ACHN (cell line): ENCODE data around the gene GCGR.
A peak's percentile ranks its signal among the peaks of the same experiment; 100 is the strongest.
"Not testable (repeated sequence)": the region's sequence is repeated elsewhere in the genome, so short reads cannot be mapped to it uniquely, and the experiment has no call there.

Source experiments
- DNase-seq: peaks from one replicate; pipeline ENCODE4 v3.0.0-alpha.2; 2015
- in situ Hi-C: cut with HindIII; loops from 2 replicates; pipeline ENCODE4 v1.10.0; 2017; ENCODE audit warnings: low sequenced_read_pairs, low pct_ligation_motif_present, low pct_unique_long_range_greater_than_20kb

Gene GCGR

DNA sequence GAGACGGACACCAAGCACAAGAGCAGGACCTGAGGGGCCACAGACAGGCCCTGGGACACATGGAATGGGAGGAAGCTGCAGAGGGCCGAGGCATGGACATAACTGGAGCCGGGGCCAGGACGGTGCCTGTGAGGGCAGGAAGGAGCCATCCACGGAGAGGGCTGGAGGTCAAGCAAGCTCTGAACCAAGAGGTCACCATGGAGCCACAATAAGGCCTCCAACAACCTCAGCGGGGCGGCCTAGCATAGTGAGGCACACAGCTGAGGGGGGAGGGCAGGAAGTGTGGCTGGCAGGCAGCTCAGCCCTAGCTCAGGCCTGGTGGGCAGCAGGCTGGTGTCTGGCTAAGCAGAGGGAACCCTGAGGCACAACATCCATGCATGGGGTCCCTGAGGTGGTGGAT, 24.7 kb downstream of the GCGR start:
- in situ Hi-C loops, result no loop called here
- no peak for DNase-seq

DNA sequence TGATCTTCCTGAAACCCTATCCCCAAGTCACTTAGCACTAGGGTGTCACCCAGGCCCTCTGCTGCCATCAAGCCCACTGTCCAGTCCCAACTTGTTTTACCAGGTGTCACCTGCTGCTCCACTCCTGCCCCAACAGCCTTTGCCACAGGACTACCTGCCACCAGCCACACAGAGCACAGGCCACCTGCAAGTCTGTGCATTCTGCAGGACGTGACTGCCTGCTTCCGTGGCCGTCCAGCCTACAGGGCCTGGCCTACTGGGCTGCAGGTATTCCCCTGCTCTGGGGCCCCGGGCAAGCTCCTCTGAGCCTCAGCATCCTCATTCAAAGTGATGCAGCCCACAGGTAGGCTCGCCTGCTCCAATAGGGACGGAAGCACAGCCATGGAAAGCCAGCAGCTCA, 25.9 kb downstream of the GCGR start:
- in situ Hi-C loops, result no loop called here
- DNase-seq, result no peak

DNA sequence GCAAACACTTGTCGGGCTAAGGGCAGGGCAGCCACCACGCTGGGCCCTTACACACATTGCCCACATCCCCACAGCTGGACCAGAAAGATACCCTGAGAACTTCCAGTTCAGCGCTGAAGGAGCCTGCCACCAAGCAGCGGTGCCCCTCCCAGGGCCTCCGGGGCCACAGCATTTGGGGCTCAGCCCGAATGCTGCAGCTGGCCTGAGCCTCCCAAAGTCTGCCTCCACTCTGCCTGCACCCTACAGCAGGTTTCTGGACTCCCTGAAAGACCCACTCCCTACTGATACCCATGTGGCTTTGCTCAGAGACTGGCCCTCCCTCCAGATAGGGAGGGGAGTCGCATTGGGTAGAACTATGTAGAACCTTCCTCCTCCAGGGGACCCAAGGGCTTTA, 27.6 kb downstream of the GCGR start:
- in situ Hi-C loops, result no loop called here
- DNase-seq, result no peak

DNA sequence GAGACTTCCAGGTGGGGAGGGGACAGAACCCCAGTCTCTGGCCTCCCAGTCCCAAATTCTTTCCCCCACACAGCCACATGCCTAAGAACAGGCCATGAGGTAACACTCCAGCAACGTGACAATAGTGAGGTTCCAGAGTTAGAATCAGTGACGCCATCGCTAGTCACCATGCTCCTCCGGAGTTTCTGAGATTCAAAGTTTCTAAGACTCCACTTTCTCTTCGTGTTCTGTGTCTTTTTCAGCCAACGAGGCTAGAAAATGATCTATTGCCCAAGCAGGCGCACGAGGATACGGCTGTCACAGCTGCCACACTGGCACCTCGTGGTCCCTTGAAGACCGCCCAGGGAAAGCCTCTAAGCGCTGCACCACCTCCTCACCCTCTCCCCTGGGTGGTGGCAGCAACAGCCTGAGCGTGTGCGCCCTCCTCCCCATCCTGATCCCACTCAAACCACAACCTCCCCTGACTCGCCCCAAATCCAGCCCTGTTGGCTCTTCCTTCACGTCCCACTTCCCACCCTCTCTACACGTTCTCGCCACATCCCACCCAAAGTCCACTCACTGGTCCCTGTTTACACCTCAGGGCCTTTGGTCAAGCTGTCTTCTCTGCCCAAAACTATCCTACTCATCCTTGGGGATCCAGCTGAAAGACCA, 28.1 kb downstream of the GCGR start:
- in situ Hi-C loops, result no loop called here
- no peak for DNase-seq

DNA sequence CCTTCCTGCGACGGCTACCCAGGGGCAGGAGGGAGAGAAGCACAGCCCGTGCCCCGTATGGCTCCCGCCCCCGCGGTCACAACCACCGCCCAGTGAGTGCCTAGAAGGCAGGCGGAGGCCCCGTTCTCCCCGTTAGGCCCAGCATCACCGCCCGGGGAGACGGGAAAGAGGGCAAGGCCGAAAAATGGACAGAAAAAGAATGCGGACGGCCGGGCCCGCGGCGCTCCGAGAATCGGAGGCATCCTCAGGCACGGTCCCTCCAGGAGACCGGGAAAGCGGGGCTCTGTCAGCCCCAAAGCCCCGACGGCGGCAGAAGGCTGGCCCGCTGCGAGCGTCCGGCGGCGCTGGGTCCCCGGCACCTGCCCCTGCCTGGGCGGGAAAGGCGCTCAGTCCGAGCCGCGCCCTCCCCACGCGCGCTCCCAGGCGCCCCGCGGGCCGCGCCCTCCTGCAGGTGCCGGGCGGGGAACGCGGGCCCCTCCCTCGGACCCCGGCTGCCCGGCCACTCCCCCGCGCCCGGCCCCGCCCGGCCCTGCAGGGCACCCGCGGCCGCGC, 28.7 kb downstream of the GCGR start:
- in situ Hi-C loops, result no loop called here
- peak; percentile 45 for DNase-seq

DNA sequence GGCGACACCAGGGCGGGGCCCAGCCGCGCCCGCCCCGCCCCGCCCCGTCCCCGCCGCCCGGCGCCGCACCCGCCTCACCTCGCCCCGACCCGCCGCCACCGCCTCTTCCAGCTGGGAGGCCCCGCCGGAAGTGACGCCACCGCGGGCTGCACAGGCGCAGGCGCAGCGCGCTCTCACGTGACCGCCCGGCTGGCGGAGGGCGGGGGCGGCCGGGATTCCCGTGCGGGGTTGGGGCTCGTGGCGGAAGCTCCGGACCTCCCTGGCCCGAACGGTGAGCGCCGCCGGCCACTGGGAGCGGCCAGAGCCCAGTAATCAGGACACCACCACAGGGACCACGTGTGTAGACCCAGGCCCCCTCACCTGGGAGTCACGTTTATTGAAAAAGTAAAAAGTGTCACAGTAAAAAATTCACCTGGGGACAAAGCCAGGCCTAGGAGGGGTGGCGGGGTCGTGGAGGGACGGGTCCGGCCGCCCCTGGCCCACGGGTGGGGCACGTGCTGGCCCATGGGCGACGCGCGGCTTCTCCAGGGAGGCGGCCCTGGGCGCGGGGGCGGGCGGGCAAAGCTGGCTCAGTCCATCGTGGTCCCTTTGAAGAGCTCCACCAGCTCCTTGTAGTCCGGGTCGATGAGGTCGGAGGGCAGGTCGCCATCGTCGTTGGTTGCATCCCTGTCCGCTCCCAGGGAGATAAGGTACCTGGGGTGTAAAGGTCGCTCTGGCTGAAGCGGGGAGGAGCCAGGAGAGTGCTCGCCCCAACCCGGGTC, 29.4 kb downstream of the GCGR start, which contains the start of gene MCRIP1:
Gene MCRIP1 (minus strand): TSS at position 132 of the 761 bp plus-strand sequence. CDS start 8,785 bp downstream, outside the sequence.
- DNase-seq, result peak; percentile 96
- in situ Hi-C loops, result no loop called here

DNA sequence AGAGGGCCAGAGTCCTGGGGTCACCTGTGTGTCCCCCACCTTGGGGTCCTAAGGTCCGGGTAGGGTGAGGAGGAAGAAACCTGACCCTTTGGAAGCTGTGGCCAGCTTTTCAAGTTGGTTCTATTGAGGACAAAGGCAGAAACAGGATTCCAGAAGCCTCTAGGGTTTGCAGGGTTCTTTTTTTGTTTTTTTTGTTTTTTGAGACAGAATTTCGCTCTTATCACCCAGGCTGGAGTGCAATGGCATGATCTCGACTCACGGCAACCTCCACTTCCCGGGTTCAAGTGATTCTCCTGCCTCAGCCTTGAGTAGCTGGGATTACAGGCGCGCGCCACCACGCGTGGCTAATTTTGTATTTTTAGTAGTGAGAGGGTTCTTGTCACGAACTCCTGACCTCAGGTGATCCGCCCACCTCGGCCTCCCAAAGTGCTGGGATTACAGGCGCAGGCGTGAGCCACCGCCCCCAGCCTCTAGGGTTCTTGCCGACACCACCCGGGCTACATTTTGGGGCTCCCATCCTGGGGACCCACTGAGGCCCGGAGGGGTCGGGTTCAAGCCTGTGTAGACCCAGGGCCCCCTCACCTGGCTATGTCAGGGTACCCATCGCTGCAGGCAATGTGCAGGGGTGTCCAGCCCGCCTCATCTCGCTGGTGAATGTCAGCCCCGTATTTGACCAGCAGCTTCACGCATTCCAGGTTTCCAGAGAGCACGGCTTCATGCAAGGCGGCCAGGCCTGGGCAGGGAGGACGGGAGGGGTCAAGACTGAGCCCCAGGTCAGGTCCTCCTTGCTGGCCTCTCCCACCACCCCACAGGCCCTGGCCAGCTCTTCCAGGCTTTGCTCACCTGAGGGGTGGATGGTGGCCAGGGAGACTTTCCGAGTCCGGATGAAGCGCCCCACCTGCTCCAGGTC, 30.2 kb downstream of the GCGR start:
- in situ Hi-C loops, result no loop called here

DNA sequence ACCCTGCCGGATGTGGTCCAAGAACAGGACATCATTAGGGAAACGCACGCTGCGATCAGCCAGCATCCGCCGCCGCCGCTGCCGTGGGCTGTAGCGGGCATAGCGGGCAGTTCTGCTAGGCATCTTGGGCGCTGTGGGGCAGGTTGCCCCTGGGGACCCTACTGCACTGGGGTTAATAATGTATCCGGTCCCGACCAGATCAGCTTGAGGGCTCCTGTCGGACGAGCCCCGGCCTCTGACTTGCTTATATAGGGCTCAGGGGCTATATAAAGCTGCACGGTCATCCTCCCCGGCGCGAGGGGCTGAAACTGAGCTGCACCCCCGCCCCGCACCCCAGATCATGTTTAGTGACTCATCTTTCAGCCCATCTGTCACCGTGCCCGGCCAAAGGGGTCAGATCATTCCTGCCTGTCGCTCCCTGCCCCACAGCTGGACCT, 30.9 kb downstream of the GCGR start, which contains the start of gene PPP1R27:
Gene PPP1R27 (minus strand): TSS at position 220 of the 437 bp plus-strand sequence. CDS start 97 bp downstream, at position 123.
- in situ Hi-C loops, result no loop called here

More for the DNA sequence above, 30.2 kb downstream of the GCGR start:
- DNase-seq, result no peak

DNA sequence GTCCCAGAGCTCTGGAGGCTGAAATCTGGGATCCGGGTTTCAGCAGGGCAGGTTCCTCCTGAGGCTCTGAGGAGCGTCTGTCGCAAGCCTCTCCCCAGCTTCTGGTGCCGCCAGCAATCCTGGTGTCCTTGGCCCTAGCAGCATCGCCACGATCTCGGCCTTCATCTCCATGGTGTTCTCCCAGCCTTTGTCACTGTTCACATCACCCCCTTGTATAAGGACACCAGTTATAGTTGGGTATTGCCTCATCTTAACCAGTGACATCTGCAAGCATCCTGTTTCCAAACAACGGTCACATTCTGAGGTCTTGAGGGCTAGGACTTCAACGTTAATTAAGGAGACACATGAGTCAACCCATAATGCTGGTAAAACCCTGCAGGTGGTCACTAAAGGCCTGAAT, 33.7 kb downstream of the GCGR start:
- DNase-seq, result no peak
- in situ Hi-C loops, result no loop called here

More for the DNA sequence above, 30.9 kb downstream of the GCGR start, which contains the start of gene PPP1R27:
- no peak for DNase-seq

DNA sequence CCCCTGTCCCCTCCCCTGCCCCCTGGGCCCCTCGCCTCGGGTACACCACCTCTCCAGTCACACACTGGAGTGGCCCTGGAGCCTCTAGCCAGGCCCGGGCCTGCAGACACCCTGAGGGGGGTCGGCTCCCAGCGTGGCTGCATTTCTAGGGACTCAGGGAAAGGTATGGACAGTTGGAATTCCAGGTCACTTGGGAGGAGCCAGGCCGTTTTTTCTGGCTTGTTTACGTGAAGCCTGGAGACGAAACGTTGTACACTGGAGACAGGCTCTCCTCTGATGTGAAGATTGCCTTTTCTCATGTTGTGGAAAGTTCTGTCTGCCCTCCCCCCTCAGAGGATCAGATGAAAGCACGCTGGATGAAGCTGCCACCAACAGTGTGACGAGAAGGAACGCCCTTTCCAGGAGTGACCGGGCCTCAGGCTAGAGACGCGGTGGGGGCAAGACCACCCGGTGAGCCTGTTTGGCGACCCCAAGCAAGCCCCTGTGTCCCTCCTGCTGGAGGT, 34.9 kb downstream of the GCGR start:
- in situ Hi-C loops, result no loop called here
- DNase-seq, result no peak

DNA sequence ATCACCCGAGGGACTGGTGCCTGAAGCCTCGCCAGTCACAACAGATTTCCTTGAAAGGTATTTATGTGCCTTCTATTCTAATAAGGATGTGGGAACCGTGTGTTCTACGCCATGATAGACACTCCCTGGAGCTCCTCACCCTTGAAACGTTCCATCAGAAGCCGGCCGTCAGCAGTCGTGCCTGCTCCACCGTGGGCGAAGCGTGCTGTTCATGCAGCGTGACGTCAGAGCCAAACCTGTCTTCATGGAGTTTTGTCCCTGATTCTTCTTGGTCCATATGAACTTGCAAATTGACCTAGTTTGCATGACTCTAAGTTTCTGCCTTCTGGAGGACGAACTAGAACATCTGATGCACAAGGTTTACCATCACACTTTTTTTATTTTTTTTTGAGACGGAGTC, 35.4 kb downstream of the GCGR start:
- in situ Hi-C loops, result no loop called here
- DNase-seq, result no peak

DNA sequence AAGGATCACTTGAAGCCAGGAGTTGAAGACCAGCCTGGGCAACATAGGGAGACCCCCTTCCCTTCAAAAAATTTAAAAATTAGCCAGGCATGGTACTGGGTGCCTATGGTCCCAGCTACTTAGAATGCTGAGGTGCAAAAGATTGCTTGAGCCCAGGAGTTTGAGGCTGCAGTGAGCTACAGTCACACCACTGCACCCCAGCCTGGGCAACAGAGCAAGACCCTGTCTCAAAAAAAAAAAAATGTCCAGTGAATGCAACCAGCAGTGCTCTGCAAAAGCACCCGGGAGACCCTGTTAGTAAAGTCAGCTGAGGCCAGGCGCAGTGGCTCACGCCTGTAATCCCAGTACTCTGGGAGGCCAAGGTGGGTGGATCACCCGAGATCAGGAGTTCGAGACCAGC, 36.1 kb downstream of the GCGR start:
- DNase-seq, in situ Hi-C loops: not testable (repeated sequence)

DNA sequence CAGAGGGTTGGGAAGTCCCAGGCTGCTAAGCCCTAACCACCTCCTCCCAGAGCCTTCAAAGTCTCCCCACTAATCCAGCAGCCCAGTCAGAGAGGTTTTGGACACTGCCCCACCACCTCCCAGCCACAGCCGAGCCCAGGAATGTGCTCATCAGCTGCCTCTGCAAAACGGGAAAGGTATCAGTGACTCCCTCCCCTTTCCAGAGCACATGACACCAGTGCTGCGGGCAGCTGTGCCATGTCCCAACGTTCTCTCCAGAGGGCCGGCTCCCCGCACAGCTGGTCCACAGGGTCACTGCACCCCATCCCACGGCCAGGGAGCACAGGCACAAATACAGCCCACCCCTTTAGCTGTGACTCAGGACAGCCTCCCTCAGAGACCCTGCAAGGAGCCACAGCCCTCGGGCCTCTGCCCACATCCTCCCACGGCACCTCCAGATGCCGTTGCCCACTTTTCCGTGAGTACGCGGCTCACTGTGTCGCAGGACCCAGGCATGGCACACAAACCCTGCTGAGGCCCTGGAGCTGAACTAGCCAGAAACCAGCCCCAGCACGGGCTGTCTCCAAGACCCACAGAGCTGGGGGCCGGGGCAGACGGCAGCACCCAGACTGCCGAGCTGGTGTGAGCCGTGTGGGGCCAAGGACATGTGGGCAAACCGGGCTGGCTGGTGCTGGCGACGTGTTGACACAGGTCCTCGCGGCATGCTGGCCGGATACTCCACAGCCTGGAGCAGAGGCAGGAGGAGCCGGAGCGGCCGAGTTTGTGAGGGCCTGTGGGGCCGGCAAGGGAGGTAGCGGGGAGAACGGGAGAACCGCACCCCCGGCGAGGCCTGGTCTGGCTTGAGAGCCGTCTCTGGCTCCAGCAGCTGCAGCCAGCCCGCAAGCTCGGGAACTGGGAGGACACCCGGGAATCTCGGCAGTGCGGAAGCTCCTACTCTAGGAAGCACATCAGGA, 37.2 kb downstream of the GCGR start:
- no peak for DNase-seq
- in situ Hi-C loops, result no loop called here

DNA sequence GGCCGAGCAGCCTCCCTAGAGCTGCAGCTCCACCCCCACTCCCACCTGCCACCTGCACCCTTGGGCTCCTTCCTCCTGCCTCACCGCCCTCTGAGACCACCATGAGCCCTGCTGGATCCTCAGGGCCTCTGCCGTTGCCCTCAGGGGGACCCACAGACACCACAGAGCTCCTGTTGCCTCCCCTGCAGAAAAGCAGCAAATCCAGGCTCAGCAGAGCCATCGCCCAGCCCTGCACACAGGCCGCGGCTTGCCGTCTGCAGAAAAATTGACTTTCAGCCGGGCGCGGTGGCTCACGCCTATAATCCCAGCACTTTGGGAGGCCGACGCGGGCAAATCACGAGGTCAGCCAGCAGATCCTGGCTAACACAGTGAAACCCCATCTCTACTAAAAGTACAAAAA, 37.9 kb downstream of the GCGR start:
- in situ Hi-C loops, result no loop called here
- no peak for DNase-seq

DNA sequence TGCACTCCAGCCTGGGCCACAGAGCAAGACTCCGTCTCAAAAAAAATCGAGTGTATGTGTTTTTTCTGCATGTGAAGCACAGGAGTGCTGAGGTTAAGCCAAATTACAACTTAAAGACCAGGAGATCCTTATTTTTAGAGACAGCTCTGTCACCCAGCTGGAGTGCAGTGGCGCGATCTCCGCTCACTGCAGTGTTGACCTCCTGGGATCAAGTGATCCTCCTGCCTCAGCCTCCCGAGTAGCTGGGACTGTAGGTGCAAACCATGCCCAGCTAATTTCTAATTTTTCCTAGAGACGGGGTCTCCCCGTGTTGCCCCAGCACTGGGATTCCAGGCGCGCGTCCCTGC, 38.4 kb downstream of the GCGR start:
- no peak for DNase-seq
- in situ Hi-C loops, result no loop called here

DNA sequence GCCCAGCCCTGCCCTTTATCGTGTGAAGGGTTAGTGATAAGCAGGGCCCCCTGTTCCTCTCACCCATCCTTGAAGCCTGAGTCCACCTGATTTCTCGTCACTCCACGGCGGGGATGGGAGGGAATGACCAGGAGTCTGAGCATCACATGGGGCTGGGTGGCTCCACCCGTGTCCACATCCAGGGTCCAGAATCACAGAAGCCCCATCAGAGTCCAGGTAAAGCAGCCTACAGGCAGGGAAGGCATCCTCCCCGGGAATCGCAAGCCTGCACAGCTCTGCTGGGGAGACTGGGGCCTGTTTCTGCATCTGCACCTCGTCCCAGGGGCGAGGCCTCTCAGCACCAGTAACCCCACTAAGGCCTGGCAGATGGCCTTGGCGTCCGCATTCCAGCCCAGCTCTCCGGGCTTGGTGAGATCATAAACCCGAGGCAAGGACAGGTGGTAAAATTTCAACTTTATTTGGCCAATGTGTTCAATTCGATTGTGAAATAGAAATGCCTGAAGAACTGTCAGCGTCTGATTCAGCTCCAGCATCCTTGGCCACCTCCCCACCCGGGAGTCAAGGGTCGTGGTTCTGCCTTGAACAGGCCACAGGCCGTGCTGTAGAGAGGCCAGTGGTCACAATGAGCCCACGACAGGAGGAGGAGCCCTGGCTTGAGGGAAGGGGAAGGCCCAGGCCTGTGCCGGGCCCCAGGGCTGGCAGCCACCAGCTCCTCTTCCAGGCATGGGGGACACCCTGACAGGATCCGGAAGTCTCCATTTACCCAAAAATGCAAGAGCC, 39.0 kb downstream of the GCGR start:
- in situ Hi-C loops, result no loop called here
- DNase-seq, result peak; percentile 17
